Kidney glomerular epithelial cell (primary cell): ENCODE results near the gene SLC41A2.

Experiments
- DNase-seq: peaks from one replicate; lab custom pipeline; 2025; lab: John Stamatoyannopoulos, UW

The SLC41A2 gene

GRCh38 chr12:104929368-104929767, 28.7 kb downstream of the SLC41A2 start:
- no peak for DNase-seq

- no peak for DNase-seq
These were observed 29.9 kb downstream of the SLC41A2 start for GRCh38 chr12:104928036-104928745.

GRCh38 chr12:104925501-104925900, 32.6 kb downstream of the SLC41A2 start:
- no peak for DNase-seq

- DNase-seq = no peak
These were observed 36.8 kb downstream of the SLC41A2 start for GRCh38 chr12:104921340-104921739.

- no peak for DNase-seq
These were observed 46.1 kb downstream of the SLC41A2 start for GRCh38 chr12:104911942-104912341.

GRCh38 chr12:104910196-104910840, 47.8 kb downstream of the SLC41A2 start:
- no peak for DNase-seq

GRCh38 chr12:104909761-104910160, 48.3 kb downstream of the SLC41A2 start:
- DNase-seq = no peak
